Neural cell (in vitro differentiated cells): ENCODE data around the gene GRHL3. TPM values are rescaled to one million over a fixed set of nuclear protein-coding genes. Genes with fewer than 3 reads are reported as not detected.

Experiments used
- H2AFZ ChIP-seq: fragments of 200-600, 300-800 bp; sonication (generic), shearing (Covaris generic); 2 replicates; pipeline ENCODE4 v1.6.0; 2014; ENCODE audit warnings: low read depth, mild to moderate bottlenecking, antibody characterized with exemption, low read length, moderate library complexity
- H3F3A ChIP-seq: fragments of 200-600 bp; shearing (Covaris generic); 2 replicates; pipeline ENCODE4 v1.6.1; 2016; ENCODE audit warnings: mild to moderate bottlenecking, moderate library complexity, mixed read lengths, antibody characterized with exemption, low read length; ENCODE audit not compliant: insufficient read depth, poor library complexity, severe bottlenecking
- H3K27ac ChIP-seq: fragments of 200-600, 300-800 bp; sonication (generic), shearing (Covaris generic); 2 replicates; pipeline ENCODE4 v1.5.1; 2014; ENCODE audit warnings: mild to moderate bottlenecking, low read length, moderate library complexity
- H3K27me3 ChIP-seq: fragments of 300-800, 200-600 bp; sonication (generic), shearing (Covaris generic); 2 replicates; pipeline ENCODE4 v1.6.0; 2014; ENCODE audit warnings: mild to moderate bottlenecking, low read depth, low read length, moderate library complexity; ENCODE audit not compliant: insufficient read depth
- H3K36me3 ChIP-seq: fragments of 300-800, 200-600 bp; sonication (generic), shearing (Covaris generic); 2 replicates; pipeline ENCODE4 v1.5.1; 2014; ENCODE audit warnings: mild to moderate bottlenecking, antibody characterized with exemption, low read length, moderate library complexity; ENCODE audit not compliant: insufficient read depth
- H3K4me2 ChIP-seq: fragments of 300-800, 200-600 bp; sonication (generic), shearing (Covaris generic); 2 replicates; pipeline ENCODE4 v1.6.0; 2014; ENCODE audit warnings: mild to moderate bottlenecking, low read length
- H3K4me3 ChIP-seq: fragments of 300-800, 200-600 bp; sonication (generic), shearing (Covaris generic); 2 replicates; pipeline ENCODE4 v1.5.1; 2014; ENCODE audit warnings: mild to moderate bottlenecking, low read length, moderate library complexity
- H3K79me2 ChIP-seq: fragments of 200-600 bp; shearing (Covaris generic); replicated peaks from 2 replicates; pipeline ENCODE4 v1.6.0; 2014; ENCODE audit warnings: mild to moderate bottlenecking, low read length, moderate library complexity; ENCODE audit not compliant: insufficient read depth
- H3K9ac ChIP-seq: fragments of 300-800, 200-600 bp; sonication (generic), shearing (Covaris generic); 2 replicates; pipeline ENCODE4 v1.6.1; 2016; ENCODE audit warnings: mild to moderate bottlenecking, low read length, mixed read lengths
- H3K9me2 ChIP-seq: fragments of 200-600 bp; shearing (Covaris generic); 2 replicates; pipeline ENCODE4 v1.6.1; 2016; ENCODE audit warnings: mild to moderate bottlenecking, low read length, mixed read lengths; ENCODE audit not compliant: insufficient read depth
- H3K9me3 ChIP-seq: fragments of 200-600, 300-800 bp; sonication (generic), shearing (Covaris generic); 2 replicates; pipeline ENCODE4 v1.6.1; 2016; ENCODE audit warnings: mild to moderate bottlenecking, mixed run types, low read length, moderate library complexity, mixed read lengths
- H4K20me1 ChIP-seq: fragments of 200-600 bp; shearing (Covaris generic); 2 replicates; pipeline ENCODE4 v1.6.1; 2016; ENCODE audit warnings: mild to moderate bottlenecking, mixed run types; ENCODE audit not compliant: insufficient read depth
- CTCF ChIP-seq: fragments of 450-650 bp; IDR thresholded peaks from 2 replicates; pipeline ENCODE4 v1.5.1; 2014; ENCODE audit warnings: antibody characterized with exemption, mild to moderate bottlenecking, moderate library complexity; ENCODE audit not compliant: poor library complexity, severe bottlenecking
- EP300 ChIP-seq: fragments of 450-650 bp; conservative IDR thresholded peaks from 2 replicates; pipeline ENCODE4 v1.6.1; 2014; ENCODE audit warnings: antibody characterized with exemption, mild to moderate bottlenecking, moderate library complexity; ENCODE audit not compliant: poor library complexity, severe bottlenecking
- EZH2 ChIP-seq: fragments of 200-600, 300-800 bp; shearing (Covaris generic), sonication (generic); IDR thresholded peaks from 2 replicates; pipeline ENCODE4 v1.6.1; 2014; ENCODE audit warnings: antibody characterized with exemption, low read length, borderline replicate concordance, mild to moderate bottlenecking; ENCODE audit not compliant: insufficient read depth, poor library complexity, severe bottlenecking
- MXI1 ChIP-seq: fragments of 450-650 bp; conservative IDR thresholded peaks from 2 replicates; pipeline ENCODE4 v1.6.1; 2014; ENCODE audit warnings: antibody characterized with exemption, mild to moderate bottlenecking; ENCODE audit not compliant: poor library complexity, severe bottlenecking
- POLR2AphosphoS5 ChIP-seq: IDR thresholded peaks from 2 replicates; pipeline ENCODE4 v1.6.1; 2012
- RAD21 ChIP-seq: fragments of 450-650 bp; conservative IDR thresholded peaks from 2 replicates; pipeline ENCODE4 v1.6.1; 2014; ENCODE audit warnings: antibody characterized with exemption, mild to moderate bottlenecking, moderate library complexity
- REST ChIP-seq: IDR thresholded peaks from 2 replicates; pipeline ENCODE4 v1.6.1; 2012; ENCODE audit warnings: borderline replicate concordance
- SMC3 ChIP-seq: fragments of 450-650 bp; conservative IDR thresholded peaks from 2 replicates; pipeline ENCODE4 v1.6.1; 2014; ENCODE audit warnings: antibody characterized with exemption, mild to moderate bottlenecking, moderate library complexity; ENCODE audit not compliant: poor library complexity
- TAF1 ChIP-seq: IDR thresholded peaks from 2 replicates; pipeline ENCODE4 v1.6.1; 2012; ENCODE audit warnings: low read depth
- polyA plus RNA-seq: library from polyadenylated mRNA; depleted of rRNA; stranded (reverse); fragments of >200 nt; gene quantifications from 2 replicates; pipeline ENCODE4 v1.2.3, GENCODE V29; 2014

GRHL3 gene
- polyA plus RNA-seq, 1 donor from 2014 or later = not detected

- Histone ChIP-seq H3K9me2 (no peaks in the 10 kb centered on the region), H3K4me2 (no peak overlapping the region), H3K27ac (no peak overlapping the region)
These were observed 66.2 kb downstream of the GRHL3 start for GRCh38 chr1:24385160-24385940.

GRCh38 chr1:24386241-24386640 lies 67.1 kb downstream of the GRHL3 start:
- no peaks in the 10 kb centered on the region for H4K20me1 ChIP-seq
- no peak overlapping the region for H3K27ac ChIP-seq
- no peak overlapping the region for H3K4me3 ChIP-seq
- H2AFZ ChIP-seq = no peak overlapping the region
- no peak overlapping the region for H3K9ac ChIP-seq
- no peaks in the 10 kb centered on the region for H3K36me3 ChIP-seq
- no peaks in the 10 kb centered on the region for H3K27me3 ChIP-seq
- H3K79me2 ChIP-seq = no peaks in the 10 kb centered on the region
- no peaks in the 10 kb centered on the region for H3K9me2 ChIP-seq
- no peak overlapping the region for H3K4me2 ChIP-seq
- H3F3A ChIP-seq = no peaks in the 10 kb centered on the region
- H3K9me3 ChIP-seq = no peaks in the 10 kb centered on the region
- TF ChIP-seq MXI1 (no peak), CTCF (no peak), TAF1 (no peak), SMC3 (no peak), RAD21 (no peak)

More at GRCh38 chr1:24385160-24385940, 66.2 kb downstream of the GRHL3 start:
- no peaks in the 10 kb centered on the region for H3F3A ChIP-seq
- H2AFZ ChIP-seq = no peak overlapping the region
- H3K79me2 ChIP-seq = no peaks in the 10 kb centered on the region
- H3K4me3 ChIP-seq = no peak overlapping the region
- no peak for TF ChIP-seq REST
- TF ChIP-seq TAF1 = no peak
- no peak for TF ChIP-seq POLR2AphosphoS5
- no peak for TF ChIP-seq CTCF
- no peak for TF ChIP-seq MXI1
- no peak for TF ChIP-seq RAD21
- TF ChIP-seq SMC3 = no peak
- TF ChIP-seq EZH2 = no peak
- TF ChIP-seq EP300 = no peak
- H3K9me3 ChIP-seq = no peaks in the 10 kb centered on the region
- no peaks in the 10 kb centered on the region for H3K27me3 ChIP-seq
- H3K36me3 ChIP-seq = no peaks in the 10 kb centered on the region
- H3K9ac ChIP-seq = no peak overlapping the region
- H4K20me1 ChIP-seq = no peaks in the 10 kb centered on the region
